ENCODE results near the gene SLC4A7. TPM values are rescaled to one million over a fixed set of nuclear protein-coding genes. Genes with fewer than 3 reads are reported as not detected.

The SLC4A7 gene
- total RNA-seq, 1 donor from 2014 or later = 28.6 TPM

- Histone ChIP-seq H3K4me3 (ENCODE audit: low read depth, low read length) (no peak overlapping the region), H3K27me3 (ENCODE audit: control insufficient read depth, insufficient read depth, low read length) (no peaks in the 10 kb centered on the region), H3K36me3 (ENCODE audit: control insufficient read depth, insufficient read depth, low read length) (no peaks in the 10 kb centered on the region)
- TF ChIP-seq, protein P1, sequence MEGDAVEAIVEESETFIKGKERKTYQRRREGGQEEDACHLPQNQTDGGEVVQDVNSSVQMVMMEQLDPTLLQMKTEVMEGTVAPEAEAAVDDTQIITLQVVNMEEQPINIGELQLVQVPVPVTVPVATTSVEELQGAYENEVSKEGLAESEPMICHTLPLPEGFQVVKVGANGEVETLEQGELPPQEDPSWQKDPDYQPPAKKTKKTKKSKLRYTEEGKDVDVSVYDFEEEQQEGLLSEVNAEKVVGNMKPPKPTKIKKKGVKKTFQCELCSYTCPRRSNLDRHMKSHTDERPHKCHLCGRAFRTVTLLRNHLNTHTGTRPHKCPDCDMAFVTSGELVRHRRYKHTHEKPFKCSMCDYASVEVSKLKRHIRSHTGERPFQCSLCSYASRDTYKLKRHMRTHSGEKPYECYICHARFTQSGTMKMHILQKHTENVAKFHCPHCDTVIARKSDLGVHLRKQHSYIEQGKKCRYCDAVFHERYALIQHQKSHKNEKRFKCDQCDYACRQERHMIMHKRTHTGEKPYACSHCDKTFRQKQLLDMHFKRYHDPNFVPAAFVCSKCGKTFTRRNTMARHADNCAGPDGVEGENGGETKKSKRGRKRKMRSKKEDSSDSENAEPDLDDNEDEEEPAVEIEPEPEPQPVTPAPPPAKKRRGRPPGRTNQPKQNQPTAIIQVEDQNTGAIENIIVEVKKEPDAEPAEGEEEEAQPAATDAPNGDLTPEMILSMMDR (IDR thresholded peaks at IDR 0.05; ENCODE audit: insufficient read depth, low read length, poor library complexity, severe bottlenecking) = no peak
- DNase-seq (ENCODE audit: low read depth) = no peak
Observed at GRCh38 chr3:27526614-27527315, 42.6 kb upstream of the SLC4A7 start.

DNA sequence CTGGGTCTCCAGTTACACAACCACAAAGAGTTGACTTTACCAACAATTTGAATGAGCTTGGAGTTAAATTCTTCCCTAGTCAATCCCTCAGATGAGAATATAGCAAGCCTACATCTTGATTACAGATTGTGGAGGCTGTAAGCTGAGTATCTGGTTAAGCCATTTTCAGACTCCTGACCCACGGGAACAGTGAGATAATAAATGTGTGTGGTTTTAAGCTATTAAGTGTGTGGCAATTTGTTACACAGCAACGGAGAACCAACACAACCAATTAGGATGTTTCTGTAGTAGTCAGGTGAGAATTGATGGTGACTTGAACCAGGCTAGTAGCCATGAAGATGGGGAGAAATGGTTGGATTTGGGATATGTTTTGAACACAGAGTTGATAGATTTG lies 37.7 kb upstream of the SLC4A7 start:
- no peaks in the 10 kb centered on the region for H3K27me3 ChIP-seq (ENCODE audit: control insufficient read depth, insufficient read depth, low read length)
- TF ChIP-seq, protein P1 (IDR thresholded peaks at IDR 0.05; ENCODE audit: insufficient read depth, low read length, poor library complexity, severe bottlenecking) = no peak
- H3K36me3 ChIP-seq (ENCODE audit: control insufficient read depth, insufficient read depth, low read length) = no peaks in the 10 kb centered on the region
- DNase-seq (ENCODE audit: low read depth) = no peak
- no peak overlapping the region for H3K4me3 ChIP-seq (ENCODE audit: low read depth, low read length)

DNA sequence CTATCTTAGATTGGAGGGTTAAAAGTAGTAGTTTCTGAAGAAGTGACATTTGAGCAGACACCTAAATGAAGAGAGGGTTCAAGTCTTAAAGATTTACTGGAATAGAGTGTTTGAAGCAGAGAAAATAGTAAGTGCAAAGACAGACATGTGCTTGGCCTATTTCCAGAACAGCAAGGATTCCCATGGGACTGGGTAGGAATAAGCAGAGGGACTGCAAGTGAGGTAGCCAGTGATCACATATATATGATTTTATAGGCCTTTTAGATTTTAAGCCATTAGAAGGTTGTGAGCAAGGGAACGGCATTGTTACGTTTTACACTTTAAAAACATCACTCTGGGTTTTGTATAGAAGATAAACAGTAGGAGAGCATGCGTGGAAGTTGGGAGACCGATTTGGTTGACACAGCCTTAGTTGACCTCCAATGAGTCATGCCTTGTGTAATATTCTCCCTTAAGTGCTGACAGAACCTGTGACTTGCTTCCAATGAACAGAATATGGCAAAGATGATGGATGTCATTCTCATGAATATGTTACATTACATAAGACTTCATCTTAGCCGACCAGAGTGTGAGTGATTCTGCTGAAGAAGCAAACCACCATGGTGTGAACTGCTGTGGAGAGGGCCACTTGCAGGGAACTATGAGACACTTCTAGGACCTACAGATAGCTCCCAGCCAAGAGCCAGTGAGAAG lies 37.1 kb upstream of the SLC4A7 start:
- no peak for DNase-seq (ENCODE audit: low read depth)
- Histone ChIP-seq H3K36me3 (ENCODE audit: control insufficient read depth, insufficient read depth, low read length) (no peaks in the 10 kb centered on the region), H3K27me3 (ENCODE audit: control insufficient read depth, insufficient read depth, low read length) (no peaks in the 10 kb centered on the region), H3K4me3 (ENCODE audit: low read depth, low read length) (no peak overlapping the region)
- TF ChIP-seq, protein P1 (IDR thresholded peaks at IDR 0.05; ENCODE audit: insufficient read depth, low read length, poor library complexity, severe bottlenecking) = no peak

DNA sequence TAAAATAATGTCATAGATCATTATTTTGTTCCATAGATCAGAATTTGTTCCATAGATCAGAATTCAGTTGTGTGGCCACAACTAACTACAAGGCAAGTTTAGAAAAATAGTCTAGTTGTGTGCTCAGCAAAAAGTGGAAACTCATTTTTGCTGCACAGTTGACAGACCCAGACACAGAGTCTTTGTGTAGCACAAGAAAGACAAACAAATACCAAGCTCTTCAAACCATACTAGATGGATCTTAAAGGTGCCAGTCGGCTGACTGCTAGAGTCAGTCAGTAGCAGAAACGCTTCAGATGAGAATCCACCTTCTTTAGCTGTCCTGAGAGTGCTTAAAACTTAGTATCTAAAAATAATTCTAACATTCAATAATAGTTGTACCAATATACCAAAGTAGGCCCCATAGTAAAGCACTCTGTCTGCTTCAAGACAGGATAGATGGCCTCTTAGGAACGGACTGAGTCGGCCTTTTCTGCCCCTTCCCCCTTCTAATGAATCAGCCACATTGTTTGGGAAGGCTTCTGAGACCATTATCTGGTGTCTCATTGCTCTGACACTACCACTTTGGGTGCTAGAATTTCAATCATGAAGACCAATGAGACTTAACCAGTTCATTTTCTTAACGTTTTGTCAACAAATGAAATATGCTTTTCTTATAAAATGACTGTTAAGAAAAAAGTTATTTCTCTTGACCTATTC lies 27.7 kb upstream of the SLC4A7 start:
- no peak for DNase-seq (ENCODE audit: low read depth)
- TF ChIP-seq, protein P1 (IDR thresholded peaks at IDR 0.05; ENCODE audit: insufficient read depth, low read length, poor library complexity, severe bottlenecking) = no peak
- H3K36me3 ChIP-seq (ENCODE audit: control insufficient read depth, insufficient read depth, low read length) = no peaks in the 10 kb centered on the region

GRCh38 chr3:27509376-27509775 lies 25.2 kb upstream of the SLC4A7 start:
- Histone ChIP-seq H3K27me3 (ENCODE audit: control insufficient read depth, insufficient read depth, low read length) (no peaks in the 10 kb centered on the region), H3K36me3 (ENCODE audit: control insufficient read depth, insufficient read depth, low read length) (no peaks in the 10 kb centered on the region), H3K4me3 (ENCODE audit: low read depth, low read length) (no peak overlapping the region)
- TF ChIP-seq, protein P1 (IDR thresholded peaks at IDR 0.05; ENCODE audit: insufficient read depth, low read length, poor library complexity, severe bottlenecking) = no peak
- DNase-seq (ENCODE audit: low read depth) = no peak

More for the DNA sequence above, 27.7 kb upstream of the SLC4A7 start:
- H3K27me3 ChIP-seq (ENCODE audit: control insufficient read depth, insufficient read depth, low read length) = no peaks in the 10 kb centered on the region
- H3K4me3 ChIP-seq (ENCODE audit: low read depth, low read length) = no peak overlapping the region

Measured in kidney epithelial cell (primary cell).